A172 (cell line): ENCODE measurements around the gene ITPRIP. TPM values are rescaled to one million over a fixed set of nuclear protein-coding genes. Genes with fewer than 3 reads are reported as not detected.

Source experiments
- DNase-seq: peaks from one replicate; pipeline ENCODE4 v3.0.0-alpha.2; 2015; ENCODE audit warnings: low spot score
- total RNA-seq: library from RNA; depleted of rRNA; stranded (reverse); fragments of >200 nt; shearing (Covaris generic); gene quantifications from 2 replicates; pipeline ENCODE4 v1.2.3, GENCODE V29; 2014; rRNA removed

Gene ITPRIP
- total RNA-seq, 1 experiment from 2014 or later, result 6.2 TPM

DNA sequence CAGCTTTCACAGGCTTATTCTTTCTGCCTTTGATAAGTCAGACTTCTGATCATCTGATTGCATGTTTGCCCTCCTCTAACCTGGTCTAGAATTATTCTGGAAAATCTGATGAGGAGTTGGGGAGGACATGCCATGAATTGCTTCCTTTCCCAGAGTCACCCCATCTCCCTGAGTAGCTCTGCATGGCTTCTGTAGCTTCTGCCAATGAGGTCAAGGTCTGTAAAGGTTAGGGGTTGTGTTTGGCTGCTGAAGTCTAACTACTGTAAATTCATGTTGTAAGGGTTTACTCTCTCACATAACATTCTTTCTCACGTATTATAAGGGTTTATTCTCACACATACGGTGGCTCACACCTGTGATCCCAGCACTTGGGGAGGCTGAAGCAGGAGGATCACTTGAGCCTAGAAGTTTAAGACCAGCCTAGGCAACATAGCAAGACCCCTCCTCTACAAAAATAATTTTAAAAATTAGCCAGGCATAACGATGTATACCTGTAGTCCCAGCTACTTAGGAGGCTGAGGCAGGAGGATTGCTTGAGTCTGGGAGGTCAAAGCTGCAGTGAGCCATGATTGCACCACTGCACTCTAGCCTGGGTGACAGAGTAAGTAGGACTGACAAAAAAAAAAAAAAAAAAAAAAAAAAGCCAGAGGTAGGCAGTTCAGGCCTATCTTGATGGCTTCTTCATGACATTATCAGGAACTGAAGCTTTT lies 58.6 kb downstream of the ITPRIP start:
- no peak for DNase-seq

DNA sequence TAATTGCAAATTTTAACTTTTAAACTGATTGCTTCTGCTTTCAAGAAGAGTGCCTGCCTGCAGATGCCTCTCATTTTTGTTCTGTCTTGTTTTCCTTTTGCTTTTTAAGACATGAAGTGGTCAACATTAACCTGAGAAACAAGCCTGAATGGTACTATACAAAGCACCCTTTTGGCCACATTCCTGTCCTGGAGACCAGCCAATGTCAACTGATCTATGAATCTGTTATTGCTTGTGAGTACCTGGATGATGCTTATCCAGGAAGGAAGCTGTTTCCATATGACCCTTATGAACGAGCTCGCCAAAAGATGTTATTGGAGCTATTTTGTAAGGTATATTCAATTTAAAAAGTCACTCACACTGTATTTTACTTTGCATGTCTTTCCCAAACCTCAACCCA lies 60.5 kb downstream of the ITPRIP start:
- no peak for DNase-seq

DNA sequence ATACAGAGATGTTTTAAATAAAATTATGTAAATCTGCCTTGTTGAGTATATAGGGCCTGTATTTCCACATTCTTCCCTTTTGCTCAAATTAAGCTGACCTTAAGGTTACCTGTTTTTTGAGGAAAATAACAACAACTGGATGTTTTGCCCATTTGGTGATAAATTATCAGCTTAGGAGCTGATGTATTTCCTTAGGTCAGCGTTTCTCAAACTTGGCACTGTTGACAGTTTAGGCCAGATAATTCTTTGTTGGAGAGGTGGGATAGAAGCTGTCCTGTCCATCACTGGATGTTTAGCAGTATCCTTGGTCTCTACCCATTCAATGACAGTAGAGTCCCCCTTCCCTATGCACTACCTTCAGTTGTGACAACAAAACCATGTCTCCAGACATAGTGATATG lies 62.1 kb downstream of the ITPRIP start:
- no peak for DNase-seq

DNA sequence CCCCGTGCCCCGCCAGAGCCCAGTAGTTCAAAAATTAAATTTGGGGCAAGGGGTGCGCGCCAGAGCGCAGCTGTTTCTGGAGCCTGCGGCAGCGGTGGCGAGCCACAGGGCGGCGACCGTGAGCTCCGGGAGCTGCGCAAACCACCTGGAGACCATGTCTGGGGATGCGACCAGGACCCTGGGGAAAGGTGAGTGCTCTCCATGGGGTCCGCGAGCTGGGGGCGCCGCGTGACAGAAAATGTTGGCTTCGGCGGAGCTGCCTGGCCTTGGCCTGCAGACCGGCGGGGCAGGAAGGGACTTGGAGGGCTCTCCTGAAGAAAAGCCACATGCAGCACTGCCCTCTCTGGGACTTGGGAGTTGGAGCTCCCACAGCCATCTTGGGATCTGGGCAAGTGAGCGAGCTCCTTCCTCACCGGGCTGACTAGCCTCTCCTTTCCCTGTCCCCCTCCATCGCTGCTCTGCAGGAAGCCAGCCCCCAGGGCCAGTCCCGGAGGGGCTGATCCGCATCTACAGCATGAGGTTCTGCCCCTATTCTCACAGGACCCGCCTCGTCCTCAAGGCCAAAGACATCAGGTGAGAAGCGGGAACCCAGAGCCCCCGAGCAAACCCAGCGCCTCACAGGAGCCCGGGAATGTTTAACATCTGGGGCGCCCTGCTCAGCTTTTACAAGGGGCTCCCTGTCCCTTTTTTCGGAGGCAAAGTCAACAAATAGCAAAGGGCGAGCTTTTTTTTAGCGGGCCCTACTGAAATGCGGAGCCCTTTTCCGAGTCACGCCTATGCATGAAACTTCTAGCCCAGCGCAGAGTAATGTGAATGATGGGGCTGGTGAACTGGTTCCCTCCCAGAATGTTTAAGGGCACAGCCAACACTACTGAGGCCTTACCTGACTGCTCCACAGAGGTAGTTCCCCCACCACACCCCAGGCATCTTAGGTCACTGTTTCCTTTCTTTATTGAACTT lies 63.2 kb downstream of the ITPRIP start:
- DNase-seq, result no peak

DNA sequence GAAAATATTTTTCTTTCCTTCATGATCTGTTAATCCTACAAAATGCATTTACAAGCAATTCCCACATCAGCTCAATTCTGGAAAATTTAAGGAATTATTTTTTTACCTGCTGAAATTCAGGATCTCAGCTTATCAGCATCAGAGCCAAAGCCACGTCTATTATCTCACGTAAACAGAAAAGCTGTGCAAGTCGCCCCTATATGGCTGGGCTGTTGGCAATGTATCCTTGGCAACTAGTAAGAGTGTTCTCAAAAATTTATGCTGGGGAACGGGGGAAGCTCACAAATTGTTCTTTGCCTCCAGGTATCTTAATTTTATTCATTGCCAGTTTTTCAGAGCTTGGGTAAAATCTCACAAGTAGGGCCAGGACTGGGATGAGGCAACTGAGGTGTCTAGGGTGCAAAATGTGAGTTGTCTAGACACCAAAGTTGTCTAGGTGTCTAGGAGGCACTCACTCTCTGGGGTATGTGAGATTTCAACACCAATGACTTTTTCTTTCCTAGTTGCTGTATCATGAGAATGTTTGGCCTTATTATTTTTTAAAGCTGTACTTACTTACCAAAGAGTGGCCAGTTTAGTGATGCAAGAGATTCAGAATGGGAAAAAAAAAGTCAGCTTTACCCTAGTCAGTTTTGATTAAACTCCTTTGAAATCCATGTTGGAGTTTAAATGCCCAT lies 64.2 kb downstream of the ITPRIP start:
- DNase-seq, result no peak

DNA sequence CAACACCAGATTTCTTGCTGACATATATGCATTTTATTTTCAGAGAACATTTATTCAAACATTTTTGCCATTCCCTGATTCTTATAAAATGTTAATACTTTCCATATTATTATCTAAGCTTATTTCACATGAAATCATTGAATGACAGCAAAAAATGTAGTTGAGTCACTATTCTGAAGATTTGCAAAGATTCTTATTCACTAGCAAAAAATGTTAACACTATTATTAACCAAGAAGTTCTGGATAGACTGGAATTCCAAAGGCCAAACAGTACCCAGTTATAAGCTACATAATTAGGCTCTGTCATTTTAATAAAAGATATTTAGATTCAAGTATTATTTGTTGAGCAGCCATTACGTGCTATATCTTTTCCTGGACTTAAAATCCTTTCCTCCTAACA lies 65.0 kb downstream of the ITPRIP start:
- DNase-seq, result no peak

DNA sequence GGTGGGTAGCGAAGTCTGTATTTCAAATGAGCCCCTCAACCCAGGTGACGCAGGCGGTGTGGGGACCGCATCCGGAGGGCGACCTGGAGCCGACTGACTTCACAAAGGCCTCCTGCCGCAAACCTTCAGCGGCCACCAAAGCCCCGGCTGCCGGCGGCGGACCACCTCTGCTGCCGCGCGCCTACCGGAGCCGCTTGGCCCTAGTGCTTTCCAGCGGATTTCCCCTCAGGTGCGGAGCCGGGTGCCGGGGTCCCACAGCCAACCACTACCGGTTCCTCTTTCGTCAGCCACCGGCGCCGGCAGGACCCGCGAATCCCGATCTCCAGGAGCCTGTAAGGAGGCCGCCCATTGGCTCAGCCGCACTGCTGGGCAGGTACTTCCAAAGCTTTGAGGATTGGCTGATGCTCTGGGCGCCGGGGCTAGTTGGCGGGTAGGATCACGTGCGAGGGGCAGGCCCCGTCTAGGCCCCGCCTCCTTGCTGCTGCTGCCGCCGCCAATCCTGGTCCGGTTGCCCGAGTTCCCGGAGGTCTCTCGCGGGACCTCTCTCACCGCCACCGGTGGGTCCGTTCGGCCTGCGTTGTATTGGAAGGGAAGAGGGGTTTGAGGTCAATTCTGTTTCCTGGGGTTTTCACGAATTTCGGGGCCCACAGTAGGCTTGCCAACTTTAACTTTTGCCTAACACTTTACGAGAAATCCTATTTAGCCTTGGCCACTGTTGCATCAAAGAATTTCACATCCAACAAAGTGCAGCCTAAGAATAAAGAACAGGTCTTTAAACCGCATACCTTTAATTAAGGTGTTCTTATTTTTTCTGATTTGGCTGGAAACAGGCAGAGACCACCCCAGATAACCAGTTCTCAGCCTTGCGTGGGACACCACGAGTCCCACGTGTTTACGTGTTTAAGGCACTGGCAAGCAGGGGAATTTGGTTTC lies 69.3 kb downstream of the ITPRIP start, which contains the start of gene GSTO2:
TSS of gene GSTO2 (plus strand) at position 472 of the 933 bp plus-strand sequence. CDS start 5,732 bp downstream, outside the sequence.
- peak; percentile 98 for DNase-seq

DNA sequence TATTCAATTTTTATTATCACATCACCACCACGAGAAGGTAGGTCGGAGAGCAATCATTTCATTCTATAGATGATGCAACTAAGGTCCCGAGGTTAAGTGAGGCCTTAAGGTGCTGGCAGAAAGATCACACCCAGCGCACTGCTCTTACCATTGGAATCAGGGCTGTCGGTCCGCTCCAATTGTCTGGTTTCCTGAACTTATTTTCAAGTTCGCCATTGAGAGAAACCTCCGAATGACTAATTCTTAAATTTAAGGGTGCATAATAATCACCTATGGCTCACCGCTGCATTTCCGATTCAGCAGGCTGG lies 69.9 kb downstream of the ITPRIP start:
- DNase-seq, result peak; percentile 27

DNA sequence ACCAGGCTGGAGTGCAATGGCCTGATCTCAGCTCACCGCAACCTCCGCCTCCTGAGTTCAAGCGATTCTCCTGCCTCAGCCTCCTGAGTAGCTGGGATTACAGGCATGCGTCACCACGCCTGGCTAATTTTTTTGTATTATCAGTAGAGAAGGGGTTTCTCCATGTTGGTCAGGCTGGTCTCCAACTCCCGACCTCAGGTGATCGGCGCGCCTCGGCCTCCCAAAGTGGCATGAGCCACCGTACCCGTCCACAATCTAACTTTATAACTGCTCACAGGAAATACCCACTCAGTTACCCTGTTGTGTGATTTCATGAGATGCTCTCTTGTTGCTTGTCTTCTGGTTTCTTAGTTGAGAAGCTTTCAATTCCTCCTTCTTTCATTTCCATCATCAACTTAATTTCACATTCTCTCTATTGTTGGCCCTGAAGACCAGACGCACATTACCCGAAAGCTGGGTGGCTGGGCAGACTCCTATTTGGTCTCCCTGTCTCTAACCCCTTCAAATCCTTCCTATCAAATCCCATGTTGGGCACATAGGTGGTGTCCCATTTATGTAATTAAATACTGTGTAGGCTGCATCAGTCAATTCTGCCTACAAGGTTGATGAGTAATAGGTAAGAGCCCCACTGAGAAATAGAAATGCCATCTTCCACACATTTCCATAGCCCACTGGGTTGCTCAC lies 70.4 kb downstream of the ITPRIP start:
- DNase-seq, result no peak

DNA sequence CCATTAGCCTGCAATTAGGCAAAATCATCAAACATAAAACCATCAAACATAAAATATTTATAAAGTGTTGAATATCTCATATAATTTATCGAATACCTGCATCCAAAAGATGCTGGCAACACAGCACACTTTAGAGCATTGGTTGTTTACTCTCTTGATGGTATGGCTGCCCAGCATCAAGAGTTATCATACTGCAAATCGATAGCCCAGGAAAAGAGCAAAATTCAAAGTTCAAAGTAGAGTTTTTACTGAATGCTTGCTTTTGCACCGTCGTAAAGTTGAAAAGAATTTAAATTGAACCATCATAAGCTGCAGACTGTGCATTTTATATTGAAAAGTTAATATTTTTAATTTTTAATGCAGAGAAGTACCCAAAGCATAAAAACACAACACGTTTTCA lies 73.5 kb downstream of the ITPRIP start:
- DNase-seq, result no peak

DNA sequence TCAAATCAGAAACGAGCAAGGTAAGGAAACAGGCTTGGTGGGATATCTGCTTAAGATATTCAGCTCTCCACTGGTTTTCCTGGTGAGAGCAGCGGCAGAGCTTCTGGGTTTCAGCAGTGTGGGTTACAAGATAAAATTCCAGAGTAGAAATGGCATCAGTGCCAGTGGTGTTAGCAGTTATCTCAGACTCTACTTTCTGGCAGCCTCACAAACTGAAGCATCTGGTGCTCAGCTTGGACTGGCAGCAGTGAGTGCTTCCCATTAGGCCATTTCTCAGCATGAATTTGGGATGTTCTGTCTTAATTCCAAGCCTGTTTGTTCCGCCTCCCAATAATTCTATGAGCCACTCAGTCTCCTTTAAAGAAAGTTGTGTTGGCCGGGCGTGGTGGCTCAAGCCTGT lies 76.2 kb downstream of the ITPRIP start:
- DNase-seq, result no peak

DNA sequence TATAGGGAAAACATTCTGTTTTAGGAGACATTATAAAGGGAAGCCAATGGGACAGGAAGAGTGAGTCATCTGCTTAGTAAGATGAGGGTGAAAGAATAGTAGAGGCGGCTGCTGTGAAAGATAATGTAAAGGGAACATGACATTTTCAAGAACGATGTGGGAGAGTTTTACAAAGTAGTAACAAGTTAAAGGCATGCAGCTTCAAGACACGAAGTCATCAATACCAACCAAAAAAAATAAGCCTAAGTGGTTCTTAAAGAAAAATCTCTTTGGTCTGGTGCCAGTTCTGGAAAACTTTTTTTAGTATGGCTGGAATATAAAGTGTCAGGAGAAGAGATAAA lies 77.5 kb downstream of the ITPRIP start:
- DNase-seq, result peak; percentile 64

DNA sequence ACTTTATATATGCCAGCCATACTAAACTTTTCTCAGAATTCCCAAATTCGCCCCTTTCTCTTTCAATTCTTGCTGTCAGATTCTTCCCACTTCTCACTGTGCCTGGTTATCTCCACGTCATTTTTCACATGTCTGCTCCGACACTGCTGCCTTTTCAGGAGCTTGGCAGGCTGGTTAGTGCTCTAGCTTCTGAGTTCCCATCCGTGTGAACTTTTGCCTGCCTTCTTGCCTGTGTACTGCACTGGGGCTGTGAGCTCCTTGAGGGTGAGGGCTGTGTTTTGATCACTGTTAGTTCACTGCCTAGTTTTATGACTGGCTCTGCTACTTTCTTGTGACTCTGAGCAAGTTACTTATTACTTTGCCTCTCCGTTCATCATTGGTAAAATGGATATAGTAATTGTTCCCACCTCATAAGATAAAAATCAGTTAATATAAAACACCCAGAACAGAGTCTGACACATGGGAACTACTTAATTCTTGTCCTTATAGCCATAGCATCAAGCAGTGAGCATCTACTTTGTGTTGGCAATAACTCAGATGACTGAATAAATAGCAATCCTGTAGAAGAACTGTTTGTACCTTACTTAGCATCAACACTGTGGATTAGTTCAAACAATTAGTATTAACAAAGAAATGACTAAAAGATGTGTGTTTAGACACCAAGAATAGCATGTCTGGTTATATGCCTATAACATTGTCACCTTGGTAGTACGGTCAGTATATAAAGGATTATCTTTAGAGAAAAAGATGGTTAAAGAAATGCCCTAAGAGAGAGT lies 78.1 kb downstream of the ITPRIP start:
- no peak for DNase-seq

Other genes starting within 250 kb of the ITPRIP start
- gene SFR1, start 216.3 kb downstream of the ITPRIP start, total RNA-seq, result 16.8 and 18.6 TPM in 2 replicates
- 0.07 and 0.31 TPM in 2 replicates for gene CFAP43, start 106.1 kb downstream of the ITPRIP start, total RNA-seq
- 271 and 296 TPM in 2 replicates for gene GSTO1, start 83.6 kb downstream of the ITPRIP start, total RNA-seq
- gene GSTO2, start 69.3 kb downstream of the ITPRIP start, total RNA-seq, result 0.38 and 5.2 TPM in 2 replicates
- 0.74 and 0.83 TPM in 2 replicates for gene CFAP58, start 15.4 kb upstream of the ITPRIP start, total RNA-seq